Measurements from ENCODE around the gene MAN1A1. TPM values are rescaled to one million over a fixed set of nuclear protein-coding genes. Genes with fewer than 3 reads are reported as not detected.

The MAN1A1 gene
- polyA plus RNA-seq, 1 experiment: 27.5 TPM

- Histone ChIP-seq H3K4me3 (ENCODE audit: low read depth, low read length) (no peak overlapping the region), H3K27me3 (ENCODE audit: control insufficient read depth, insufficient read depth, low read length) (no peaks in the 10 kb centered on the region), H3K27ac (ENCODE audit: low read depth, low read length) (no peak overlapping the region), H3K9me3 (ENCODE audit: control insufficient read depth, insufficient read depth, low read length) (no peaks in the 10 kb centered on the region)
- ChIA-PET POLR2A (no interaction called here), CTCF (no interaction called here)
- no peak for TF ChIP-seq CTCF (IDR thresholded peaks at IDR 0.05; ENCODE audit: low read depth, low read length)
- no peak for DNase-seq (ENCODE audit: low read depth, low spot score)
Measured at GRCh38 chr6:119200512-119201175, 148.9 kb downstream of the MAN1A1 start.

- ChIA-PET POLR2A (no interaction called here), CTCF (no interaction called here)
Measured at GRCh38 chr6:119197271-119197670, 152.3 kb downstream of the MAN1A1 start.

GRCh38 chr6:119196715-119197114 lies 152.8 kb downstream of the MAN1A1 start:
- no peak for TF ChIP-seq CTCF (IDR thresholded peaks at IDR 0.05; ENCODE audit: low read depth, low read length)
- no peaks in the 10 kb centered on the region for H3K27me3 ChIP-seq (ENCODE audit: control insufficient read depth, insufficient read depth, low read length)
- no peak for DNase-seq (ENCODE audit: low read depth, low spot score)
- ChIA-PET CTCF (no interaction called here), POLR2A (no interaction called here)
- H3K27ac ChIP-seq (ENCODE audit: low read depth, low read length): no peak overlapping the region
- no peaks in the 10 kb centered on the region for H3K9me3 ChIP-seq (ENCODE audit: control insufficient read depth, insufficient read depth, low read length)
- H3K4me3 ChIP-seq (ENCODE audit: low read depth, low read length): no peak overlapping the region

More at GRCh38 chr6:119197271-119197670, 152.3 kb downstream of the MAN1A1 start:
- no peaks in the 10 kb centered on the region for H3K27me3 ChIP-seq (ENCODE audit: control insufficient read depth, insufficient read depth, low read length)
- no peak for TF ChIP-seq CTCF (IDR thresholded peaks at IDR 0.05; ENCODE audit: low read depth, low read length)
- no peak overlapping the region for H3K4me3 ChIP-seq (ENCODE audit: low read depth, low read length)
- no peaks in the 10 kb centered on the region for H3K9me3 ChIP-seq (ENCODE audit: control insufficient read depth, insufficient read depth, low read length)
- DNase-seq (ENCODE audit: low read depth, low spot score): no peak
- no peak overlapping the region for H3K27ac ChIP-seq (ENCODE audit: low read depth, low read length)

- H3K27me3 ChIP-seq (ENCODE audit: control insufficient read depth, insufficient read depth, low read length): no peaks in the 10 kb centered on the region
- ChIA-PET POLR2A (no interaction called here), CTCF (interaction anchor here (0.8 kb wide), 1 partner anchor 8 kb away, joined by 3 read pairs; no protein-coding TSS in a partner anchor)
- no peak overlapping the region for H3K27ac ChIP-seq (ENCODE audit: low read depth, low read length)
- no peak for TF ChIP-seq CTCF (IDR thresholded peaks at IDR 0.05; ENCODE audit: low read depth, low read length)
- H3K4me3 ChIP-seq (ENCODE audit: low read depth, low read length): no peak overlapping the region
- DNase-seq (ENCODE audit: low read depth, low spot score): no peak
- H3K9me3 ChIP-seq (ENCODE audit: control insufficient read depth, insufficient read depth, low read length): no peaks in the 10 kb centered on the region
Measured at GRCh38 chr6:119195848-119196247, 153.7 kb downstream of the MAN1A1 start.

DNA sequence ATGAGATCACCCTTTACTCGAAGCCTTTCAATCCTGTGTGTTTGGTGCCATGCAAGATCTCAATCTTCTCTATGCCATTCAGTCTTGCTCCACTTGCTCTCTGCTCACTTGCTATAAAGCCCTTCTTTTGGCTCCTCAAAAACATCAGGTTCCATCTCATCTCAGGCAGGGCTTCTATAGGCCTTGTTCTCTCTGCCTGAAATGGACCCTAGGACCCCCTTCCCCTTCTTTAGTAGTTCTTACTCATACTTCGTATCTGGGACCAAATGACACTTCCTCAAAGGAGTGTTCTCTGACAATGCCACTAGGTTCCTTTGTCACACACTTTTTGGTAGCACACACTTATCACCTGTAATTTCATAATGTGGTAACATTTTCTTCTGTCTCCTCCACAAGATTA lies 154.4 kb downstream of the MAN1A1 start:
- POLR2A ChIA-PET: no interaction called here
- Histone ChIP-seq H3K27me3 (ENCODE audit: control insufficient read depth, insufficient read depth, low read length) (no peaks in the 10 kb centered on the region), H3K27ac (ENCODE audit: low read depth, low read length) (no peak overlapping the region), H3K4me3 (ENCODE audit: low read depth, low read length) (no peak overlapping the region), H3K9me3 (ENCODE audit: control insufficient read depth, insufficient read depth, low read length) (no peaks in the 10 kb centered on the region)
- CTCF ChIA-PET: interaction anchor here (0.6 kb wide), 1 partner anchor 775 kb away, joined by 7 read pairs; no protein-coding TSS in a partner anchor
- no peak for TF ChIP-seq CTCF (IDR thresholded peaks at IDR 0.05; ENCODE audit: low read depth, low read length)
- DNase-seq (ENCODE audit: low read depth, low spot score): no peak
